ENCODE data around the gene CACHD1. TPM values are rescaled to one million over a fixed set of nuclear protein-coding genes. Genes with fewer than 3 reads are reported as not detected.

The CACHD1 gene
- polyA plus RNA-seq, result 10 to 100 TPM in 1 of 4 donors, 1 to 10 TPM in 2, under 1 TPM in 1; 0.81 to 12.5 (median 2.3) TPM
- long read RNA-seq, donor 1, result 0 reads
- long read RNA-seq, donor 2, full-length matches to known transcripts, result 1 of 1 reads
- long read RNA-seq, donor 2, partial matches to known transcripts, result 0 of 1 reads
- long read RNA-seq, donor 2, other reads (novel, unspliced or antisense), result 0 of 1 reads
- long read RNA-seq, donor 3, result 0 reads
- long read RNA-seq, donor 4, result 0 reads
- long read RNA-seq, donor 5, result 0 reads
- long read RNA-seq, donor 6, result 0 reads
- long read RNA-seq, donor 7, result 0 reads
- long read RNA-seq, donor 8, result 0 reads
- long read RNA-seq, donor 9, result 0 reads
- long read RNA-seq, donor 10, result 0 reads

- DNase-seq, result peak; percentile 71 to 91
- no peak for FAIRE-seq
- peak within 1 kb of the TSS in 2 of 3 donors; percentile 68 to 70 for H3K27ac ChIP-seq (ENCODE audit: low read depth in 1 of 3, low read length in 2 of 3)
These were observed at the start of gene CACHD1 for GRCh38 chr1:64469977-64470664. CACHD1 (plus strand) TSS chr1:64470129; CDS start chr1:64470745, 616 bp downstream.

GRCh38 chr1:64421377-64421776 is 48.6 kb upstream of the CACHD1 start:
- H3K4me1 ChIP-seq (ENCODE audit: control insufficient read depth in 3 of 3, insufficient read depth in 2 of 3, low read depth in 1 of 3, low read length in 2 of 3), result no peaks in the 10 kb centered on the region
- no peaks in the 10 kb centered on the region for H3K27me3 ChIP-seq (ENCODE audit: control insufficient read depth in 3 of 3, insufficient read depth in 3 of 3, low read length in 3 of 3)
- FAIRE-seq (no peak), DNase-seq (peak; percentile 6 to 27)
- H3K4me3 ChIP-seq (ENCODE audit: low read depth in 1 of 3, low read length in 3 of 3), result no peak overlapping the region
- H3K9me3 ChIP-seq (ENCODE audit: control insufficient read depth in 2 of 2, insufficient read depth in 1 of 2, low read depth in 1 of 2, low read length in 1 of 2), result no peaks in the 10 kb centered on the region
- no peak overlapping the region for H3K27ac ChIP-seq (ENCODE audit: low read depth in 1 of 3, low read length in 2 of 3)
- H3K36me3 ChIP-seq (ENCODE audit: control insufficient read depth in 3 of 3, insufficient read depth in 2 of 3, low read depth in 1 of 3, low read length in 3 of 3), result no peaks in the 10 kb centered on the region
- 65 to 72% (median 68%) methylated on average over 4 of the region's 4 CpGs for WGBS, 3 donors

More at GRCh38 chr1:64469977-64470664, at the start of gene CACHD1:
- H3K4me1 ChIP-seq (ENCODE audit: control insufficient read depth in 3 of 3, insufficient read depth in 2 of 3, low read depth in 1 of 3, low read length in 2 of 3), result peaks cover 0 to 16% (median 3%) of the 10 kb centered on the region in 3 donors
- H3K27me3 ChIP-seq (ENCODE audit: control insufficient read depth in 3 of 3, insufficient read depth in 3 of 3, low read length in 3 of 3), result peaks cover 0 to 6% (median 0%) of the 10 kb centered on the region in 3 donors
- no peaks in the 10 kb centered on the region for H3K36me3 ChIP-seq (ENCODE audit: control insufficient read depth in 3 of 3, insufficient read depth in 2 of 3, low read depth in 1 of 3, low read length in 3 of 3)
- H3K9me3 ChIP-seq (ENCODE audit: control insufficient read depth in 2 of 2, insufficient read depth in 1 of 2, low read depth in 1 of 2, low read length in 1 of 2), result no peaks in the 10 kb centered on the region
- WGBS, 3 donors, result 0 to 1% (median 0%) methylated on average over 46 to 82 of the region's 82 CpGs
- H3K4me3 ChIP-seq (ENCODE audit: low read depth in 1 of 3, low read length in 3 of 3), result peak within 1 kb of the TSS; percentile 45 to 73 (median 65)

- H3K4me3 ChIP-seq (ENCODE audit: low read depth in 1 of 3, low read length in 3 of 3), result no peak overlapping the region
- no peak for DNase-seq
- no peaks in the 10 kb centered on the region for H3K36me3 ChIP-seq (ENCODE audit: control insufficient read depth in 3 of 3, insufficient read depth in 2 of 3, low read depth in 1 of 3, low read length in 3 of 3)
- H3K27ac ChIP-seq (ENCODE audit: low read depth in 1 of 3, low read length in 2 of 3), result no peak overlapping the region
- WGBS, 3 donors, result 75 to 88% (median 85%) methylated on average over 4 of the region's 4 CpGs
- H3K27me3 ChIP-seq (ENCODE audit: control insufficient read depth in 3 of 3, insufficient read depth in 3 of 3, low read length in 3 of 3), result no peaks in the 10 kb centered on the region
- no peaks in the 10 kb centered on the region for H3K9me3 ChIP-seq (ENCODE audit: control insufficient read depth in 2 of 2, insufficient read depth in 1 of 2, low read depth in 1 of 2, low read length in 1 of 2)
- no peak for FAIRE-seq
- no peaks in the 10 kb centered on the region for H3K4me1 ChIP-seq (ENCODE audit: control insufficient read depth in 3 of 3, insufficient read depth in 2 of 3, low read depth in 1 of 3, low read length in 2 of 3)
These were observed 46.4 kb upstream of the CACHD1 start for GRCh38 chr1:64423526-64423925.

- no peak for FAIRE-seq
- WGBS, 3 donors, result 91 to 96% (median 92%) methylated on average over 1 of the region's 1 CpG
These were observed 45.5 kb upstream of the CACHD1 start for GRCh38 chr1:64424412-64424811.

GRCh38 chr1:64425521-64425920 is 44.4 kb upstream of the CACHD1 start:
- Histone ChIP-seq H3K9me3 (ENCODE audit: control insufficient read depth in 2 of 2, insufficient read depth in 1 of 2, low read depth in 1 of 2, low read length in 1 of 2) (no peaks in the 10 kb centered on the region), H3K4me3 (ENCODE audit: low read depth in 1 of 3, low read length in 3 of 3) (no peak overlapping the region), H3K4me1 (ENCODE audit: control insufficient read depth in 3 of 3, insufficient read depth in 2 of 3, low read depth in 1 of 3, low read length in 2 of 3) (no peaks in the 10 kb centered on the region), H3K27me3 (ENCODE audit: control insufficient read depth in 3 of 3, insufficient read depth in 3 of 3, low read length in 3 of 3) (no peaks in the 10 kb centered on the region), H3K27ac (ENCODE audit: low read depth in 1 of 3, low read length in 2 of 3) (no peak overlapping the region), H3K36me3 (ENCODE audit: control insufficient read depth in 3 of 3, insufficient read depth in 2 of 3, low read depth in 1 of 3, low read length in 3 of 3) (no peaks in the 10 kb centered on the region)
- FAIRE-seq, result no peak
- DNase-seq, result no peak
- WGBS, 3 donors, result 90 to 93% (median 92%) methylated on average over 2 of the region's 2 CpGs

More at GRCh38 chr1:64424412-64424811, 45.5 kb upstream of the CACHD1 start:
- H3K4me1 ChIP-seq (ENCODE audit: control insufficient read depth in 3 of 3, insufficient read depth in 2 of 3, low read depth in 1 of 3, low read length in 2 of 3), result no peaks in the 10 kb centered on the region
- no peaks in the 10 kb centered on the region for H3K9me3 ChIP-seq (ENCODE audit: control insufficient read depth in 2 of 2, insufficient read depth in 1 of 2, low read depth in 1 of 2, low read length in 1 of 2)
- no peaks in the 10 kb centered on the region for H3K27me3 ChIP-seq (ENCODE audit: control insufficient read depth in 3 of 3, insufficient read depth in 3 of 3, low read length in 3 of 3)
- H3K36me3 ChIP-seq (ENCODE audit: control insufficient read depth in 3 of 3, insufficient read depth in 2 of 3, low read depth in 1 of 3, low read length in 3 of 3), result no peaks in the 10 kb centered on the region
- no peak for DNase-seq
- H3K4me3 ChIP-seq (ENCODE audit: low read depth in 1 of 3, low read length in 3 of 3), result no peak overlapping the region
- H3K27ac ChIP-seq (ENCODE audit: low read depth in 1 of 3, low read length in 2 of 3), result no peak overlapping the region

- no peaks in the 10 kb centered on the region for H3K27me3 ChIP-seq (ENCODE audit: control insufficient read depth in 3 of 3, insufficient read depth in 3 of 3, low read length in 3 of 3)
- no peak for FAIRE-seq
- no peaks in the 10 kb centered on the region for H3K9me3 ChIP-seq (ENCODE audit: control insufficient read depth in 2 of 2, insufficient read depth in 1 of 2, low read depth in 1 of 2, low read length in 1 of 2)
- H3K27ac ChIP-seq (ENCODE audit: low read depth in 1 of 3, low read length in 2 of 3), result no peak overlapping the region
- 55 to 66% (median 63%) methylated on average over 2 of the region's 2 CpGs for WGBS, 3 donors
- H3K36me3 ChIP-seq (ENCODE audit: control insufficient read depth in 3 of 3, insufficient read depth in 2 of 3, low read depth in 1 of 3, low read length in 3 of 3), result no peaks in the 10 kb centered on the region
- no peak for DNase-seq
- no peak overlapping the region for H3K4me3 ChIP-seq (ENCODE audit: low read depth in 1 of 3, low read length in 3 of 3)
- H3K4me1 ChIP-seq (ENCODE audit: control insufficient read depth in 3 of 3, insufficient read depth in 2 of 3, low read depth in 1 of 3, low read length in 2 of 3), result no peaks in the 10 kb centered on the region
These were observed 43.2 kb upstream of the CACHD1 start for GRCh38 chr1:64426681-64427080.

- no peak overlapping the region for H3K4me3 ChIP-seq (ENCODE audit: low read depth in 1 of 3, low read length in 3 of 3)
- no peaks in the 10 kb centered on the region for H3K9me3 ChIP-seq (ENCODE audit: control insufficient read depth in 2 of 2, insufficient read depth in 1 of 2, low read depth in 1 of 2, low read length in 1 of 2)
- DNase-seq (no peak), FAIRE-seq (no peak)
- H3K27ac ChIP-seq (ENCODE audit: low read depth in 1 of 3, low read length in 2 of 3), result no peak overlapping the region
- no peaks in the 10 kb centered on the region for H3K36me3 ChIP-seq (ENCODE audit: control insufficient read depth in 3 of 3, insufficient read depth in 2 of 3, low read depth in 1 of 3, low read length in 3 of 3)
- no peaks in the 10 kb centered on the region for H3K4me1 ChIP-seq (ENCODE audit: control insufficient read depth in 3 of 3, insufficient read depth in 2 of 3, low read depth in 1 of 3, low read length in 2 of 3)
- no peaks in the 10 kb centered on the region for H3K27me3 ChIP-seq (ENCODE audit: control insufficient read depth in 3 of 3, insufficient read depth in 3 of 3, low read length in 3 of 3)
- 41 to 52% (median 45%) methylated on average over 3 of the region's 3 CpGs for WGBS, 3 donors
These were observed 42.0 kb upstream of the CACHD1 start for GRCh38 chr1:64427879-64428278.

- H3K27ac ChIP-seq (ENCODE audit: low read depth in 1 of 3, low read length in 2 of 3), result no peak overlapping the region
- FAIRE-seq (no peak), DNase-seq (no peak)
- no peaks in the 10 kb centered on the region for H3K36me3 ChIP-seq (ENCODE audit: control insufficient read depth in 3 of 3, insufficient read depth in 2 of 3, low read depth in 1 of 3, low read length in 3 of 3)
- peaks cover 0 to 1% of the 10 kb centered on the region in 2 donors for H3K9me3 ChIP-seq (ENCODE audit: control insufficient read depth in 2 of 2, insufficient read depth in 1 of 2, low read depth in 1 of 2, low read length in 1 of 2)
- no peaks in the 10 kb centered on the region for H3K4me1 ChIP-seq (ENCODE audit: control insufficient read depth in 3 of 3, insufficient read depth in 2 of 3, low read depth in 1 of 3, low read length in 2 of 3)
- no peaks in the 10 kb centered on the region for H3K27me3 ChIP-seq (ENCODE audit: control insufficient read depth in 3 of 3, insufficient read depth in 3 of 3, low read length in 3 of 3)
- 85 to 94% (median 90%) methylated on average over 5 of the region's 5 CpGs for WGBS, 3 donors
- no peak overlapping the region for H3K4me3 ChIP-seq (ENCODE audit: low read depth in 1 of 3, low read length in 3 of 3)
These were observed 36.6 kb upstream of the CACHD1 start for GRCh38 chr1:64433308-64433707.

Measured in small intestine (tissue), 16 donors.